H9 (cell line): Measurements from ENCODE around the gene PELI3. TPM values are rescaled to one million over a fixed set of nuclear protein-coding genes. Genes with fewer than 3 reads are reported as not detected.

Experiments
- DNase-seq: peaks from one replicate; pipeline ENCODE4 v3.0.0-alpha.2; 2017
- H2AFZ ChIP-seq: one replicate; pipeline ENCODE4 v1.6.1; 2013; ENCODE audit warnings: mild to moderate bottlenecking, low read length, control low read depth, moderate library complexity
- H2AK5ac ChIP-seq: 2 replicates; pipeline ENCODE4 v1.6.1; 2013; ENCODE audit warnings: low read length, control low read depth, mixed read lengths; ENCODE audit not compliant: insufficient read length
- H2BK120ac ChIP-seq: one replicate; pipeline ENCODE4 v1.6.1; 2013; ENCODE audit warnings: low read depth, mild to moderate bottlenecking, low read length, control low read depth, inconsistent platforms; ENCODE audit not compliant: poor library complexity, severe bottlenecking
- H2BK12ac ChIP-seq: 2 replicates; pipeline ENCODE4 v1.6.1; 2013; ENCODE audit warnings: low read length, control low read depth, mixed read lengths, low read depth; ENCODE audit not compliant: insufficient read length
- H2BK15ac ChIP-seq: 2 replicates; pipeline ENCODE4 v1.6.1; 2013; ENCODE audit warnings: low read depth, low read length, control low read depth
- H2BK20ac ChIP-seq: one replicate; pipeline ENCODE4 v1.6.1; 2013; ENCODE audit warnings: low read depth, mild to moderate bottlenecking, low read length, control low read depth, inconsistent platforms; ENCODE audit not compliant: poor library complexity, severe bottlenecking
- H2BK5ac ChIP-seq: 2 replicates; pipeline ENCODE4 v1.6.1; 2013; ENCODE audit warnings: low read length, control low read depth, mixed read lengths; ENCODE audit not compliant: insufficient read length
- H3K14ac ChIP-seq: 2 replicates; pipeline ENCODE4 v1.6.1; 2013; ENCODE audit warnings: low read length, control low read depth; ENCODE audit not compliant: insufficient read depth
- H3K18ac ChIP-seq: 2 replicates; pipeline ENCODE4 v1.6.1; 2013; ENCODE audit warnings: low read depth, mild to moderate bottlenecking, mixed read lengths, low read length, control low read depth; ENCODE audit not compliant: insufficient read length
- H3K23ac ChIP-seq: 2 replicates; pipeline ENCODE4 v1.6.1; 2013; ENCODE audit warnings: low read length, control low read depth, mixed read lengths, low read depth; ENCODE audit not compliant: insufficient read length
- H3K23me2 ChIP-seq: 2 replicates; pipeline ENCODE4 v1.6.1; 2013; ENCODE audit warnings: low read depth, mild to moderate bottlenecking, mixed read lengths, low read length, control low read depth; ENCODE audit not compliant: insufficient read length, poor library complexity, severe bottlenecking
- H3K27ac ChIP-seq: 2 replicates; pipeline ENCODE4 v1.5.1; 2013; ENCODE audit warnings: low read length, control low read depth, mixed read lengths, low read depth; ENCODE audit not compliant: insufficient read length
- H3K27me3 ChIP-seq: 2 replicates; pipeline ENCODE4 v1.6.1; 2013; ENCODE audit warnings: low read length, control low read depth, inconsistent platforms; ENCODE audit not compliant: insufficient read depth
- H3K4ac ChIP-seq: 2 replicates; pipeline ENCODE4 v1.6.1; 2013; ENCODE audit warnings: low read depth, mild to moderate bottlenecking, control low read depth, inconsistent platforms, low read length, moderate library complexity
- H3K4me1 ChIP-seq: 2 replicates; pipeline ENCODE4 v1.6.1; 2013; ENCODE audit warnings: low read length, control low read depth, inconsistent platforms; ENCODE audit not compliant: insufficient read depth
- H3K4me2 ChIP-seq: 2 replicates; pipeline ENCODE4 v1.6.1; 2013; ENCODE audit warnings: low read length, control low read depth, mixed read lengths; ENCODE audit not compliant: insufficient read length, insufficient read depth
- H3K56ac ChIP-seq: 2 replicates; pipeline ENCODE4 v1.6.1; 2013; ENCODE audit warnings: low read depth, mild to moderate bottlenecking, mixed read lengths, low read length, control low read depth; ENCODE audit not compliant: insufficient read length
- H3K79me1 ChIP-seq: 2 replicates; pipeline ENCODE4 v1.6.1; 2013; ENCODE audit warnings: low read depth, mild to moderate bottlenecking, moderate library complexity, low read length, control low read depth, inconsistent platforms; ENCODE audit not compliant: insufficient read depth, poor library complexity, severe bottlenecking
- H3K79me2 ChIP-seq: 2 replicates; pipeline ENCODE4 v1.6.1; 2013; ENCODE audit warnings: low read length, control low read depth, inconsistent platforms; ENCODE audit not compliant: insufficient read depth
- H3K9ac ChIP-seq: 2 replicates; pipeline ENCODE4 v1.6.1; 2013; ENCODE audit warnings: low read length, control low read depth, mixed read lengths; ENCODE audit not compliant: insufficient read length; ENCODE audit errors: extremely low read depth
- H3K9me3 ChIP-seq: one replicate; pipeline ENCODE4 v1.6.1; 2013; ENCODE audit warnings: low read depth, low read length, inconsistent platforms; ENCODE audit not compliant: control insufficient read depth
- H3T11ph ChIP-seq: one replicate; pipeline ENCODE4 v1.6.1; 2013; ENCODE audit warnings: mild to moderate bottlenecking, low read length, control low read depth, inconsistent platforms
- H4K20me1 ChIP-seq: one replicate; pipeline ENCODE4 v1.6.1; 2013; ENCODE audit not compliant: control insufficient read depth, insufficient read length, insufficient read depth
- H4K5ac ChIP-seq: 2 replicates; pipeline ENCODE4 v1.6.1; 2013; ENCODE audit warnings: low read depth, mild to moderate bottlenecking, mixed read lengths, low read length, control low read depth; ENCODE audit not compliant: insufficient read length
- H4K8ac ChIP-seq: replicated peaks from 2 replicates; pipeline ENCODE4 v1.6.1; 2013; ENCODE audit warnings: low read length, control low read depth, mixed read lengths, low read depth; ENCODE audit not compliant: insufficient read length
- H4K91ac ChIP-seq: 2 replicates; pipeline ENCODE4 v1.6.1; 2013; ENCODE audit warnings: low read depth, mild to moderate bottlenecking, moderate library complexity, mixed read lengths, low read length, control low read depth; ENCODE audit not compliant: insufficient read length
- H3K27ac Mint-ChIP-seq, 3 experiments: 2 replicates in 2 of 3; 3 replicates in 1 of 3; pipeline ENCODE4 v1.8.0; 2020 to 2021; ENCODE audit warnings: mixed read lengths in 3 of 3, mild to moderate bottlenecking in 1 of 3, moderate library complexity in 1 of 3
- H3K27me3 Mint-ChIP-seq: 2 replicates; pipeline ENCODE4 v1.8.0; 2021; ENCODE audit warnings: low read depth, mild to moderate bottlenecking, moderate library complexity, mixed read lengths
- H3K36me3 Mint-ChIP-seq, 3 experiments: 2 replicates in 2 of 3; 3 replicates in 1 of 3; pipeline ENCODE4 v1.8.0; 2020 to 2021; ENCODE audit warnings: low read depth in 3 of 3, mixed read lengths in 3 of 3; ENCODE audit not compliant: insufficient read depth in 1 of 3
- H3K4me1 Mint-ChIP-seq, 2 experiments: 2 replicates each; pipeline ENCODE4 v1.8.0; 2020; ENCODE audit warnings: mixed read lengths in 2 of 2
- H3K4me3 Mint-ChIP-seq, 2 experiments: 2 replicates in 1 of 2; 3 replicates in 1 of 2; pipeline ENCODE4 v1.8.0; 2020 to 2021; ENCODE audit warnings: mild to moderate bottlenecking in 2 of 2, mixed read lengths in 2 of 2, moderate library complexity in 1 of 2
- H3K9me3 Mint-ChIP-seq, 2 experiments: 2 replicates in 1 of 2; 3 replicates in 1 of 2; pipeline ENCODE4 v1.8.0; 2020; ENCODE audit warnings: mild to moderate bottlenecking in 2 of 2, mixed read lengths in 2 of 2, moderate library complexity in 1 of 2
- WGBS: extraction: QIAGEN DNeasy Blood & Tissue Kit; methylation state at CpG from one replicate; pipeline ENCODE4 v1.1.7; 2013; ENCODE audit warnings: missing lambda C conversion rate, low lambda C conversion rate, mixed read lengths; ENCODE audit not compliant: insufficient read length; ENCODE audit errors: extremely low coverage; 5-methylcytosine and 5-hydroxymethylcytosine counted together
- total RNA-seq: library from RNA; stranded (reverse); gene quantifications from 2 replicates; pipeline ENCODE4 v1.2.1, GENCODE V29; 2021
- TF ChIP-seq, protein P1 (sequence below): fragments of 200-600 bp; sonication (generic); conservative IDR thresholded peaks from 3 replicates; pipeline ENCODE4 v1.8.0; 2021; ENCODE audit warnings: antibody characterized with exemption, mild to moderate bottlenecking

PELI3 gene
- total RNA-seq, 1 experiment from 2014 or later, result 10.3 TPM

DNA sequence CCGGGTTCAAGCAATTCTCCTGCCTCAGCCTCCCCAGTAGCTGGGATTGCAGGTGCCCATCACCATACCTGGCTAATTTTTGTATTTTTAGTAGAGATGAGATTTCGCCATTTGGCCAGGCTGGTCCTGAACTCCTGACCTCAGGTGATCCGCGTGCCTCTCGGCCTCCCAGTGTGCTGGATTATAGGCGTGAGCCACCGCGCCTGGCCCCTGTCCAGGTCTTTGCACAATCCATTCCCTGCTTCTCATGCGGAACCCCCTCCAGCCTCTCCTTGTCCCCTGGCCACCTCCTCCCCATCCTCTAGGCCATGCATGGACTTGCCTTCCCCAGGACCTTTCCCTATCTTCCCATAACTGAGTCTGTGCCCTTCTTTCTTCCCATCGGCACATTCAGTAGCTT lies 22.3 kb downstream of the PELI3 start:
- WGBS, result no CpG with 5 or more reads among the region's 10 CpGs
- Histone ChIP-seq H3K56ac (no peak overlapping the region), H2BK12ac (no peak overlapping the region), H2BK120ac (no peak overlapping the region), H3K9me3 (no peaks in the 10 kb centered on the region), H4K8ac (no peak overlapping the region), H3K27me3 (no peaks in the 10 kb centered on the region), H3T11ph (no peak overlapping the region), H3K4me2 (no peak overlapping the region), H3K23ac (no peak overlapping the region), H3K14ac (no peak overlapping the region), H3K4ac (no peak overlapping the region), H2BK15ac (no peak overlapping the region), H3K79me1 (no peaks in the 10 kb centered on the region), H2AFZ (no peak overlapping the region), H2AK5ac (no peak overlapping the region), H2BK20ac (no peak overlapping the region), H3K23me2 (no peaks in the 10 kb centered on the region), H4K91ac (no peak overlapping the region), H3K27ac (no peak overlapping the region), H3K4me1 (no peaks in the 10 kb centered on the region), H3K9ac (no peak overlapping the region), H3K79me2 (no peaks in the 10 kb centered on the region), H3K18ac (no peak overlapping the region), H2BK5ac (no peak overlapping the region), H4K5ac (no peak overlapping the region), H4K20me1 (no peaks in the 10 kb centered on the region)
- H3K4me1 Mint-ChIP-seq, result peaks cover 7 to 8% of the 10 kb centered on the region in 2 experiments
- H3K4me3 Mint-ChIP-seq, result no peak overlapping the region
- peak overlapping the region in 2 of 3 experiments; percentile 6 to 73; a peak in 2 of 7 replicates for H3K27ac Mint-ChIP-seq
- no peaks in the 10 kb centered on the region for H3K9me3 Mint-ChIP-seq
- DNase-seq, result no peak
- TF ChIP-seq, protein P1, sequence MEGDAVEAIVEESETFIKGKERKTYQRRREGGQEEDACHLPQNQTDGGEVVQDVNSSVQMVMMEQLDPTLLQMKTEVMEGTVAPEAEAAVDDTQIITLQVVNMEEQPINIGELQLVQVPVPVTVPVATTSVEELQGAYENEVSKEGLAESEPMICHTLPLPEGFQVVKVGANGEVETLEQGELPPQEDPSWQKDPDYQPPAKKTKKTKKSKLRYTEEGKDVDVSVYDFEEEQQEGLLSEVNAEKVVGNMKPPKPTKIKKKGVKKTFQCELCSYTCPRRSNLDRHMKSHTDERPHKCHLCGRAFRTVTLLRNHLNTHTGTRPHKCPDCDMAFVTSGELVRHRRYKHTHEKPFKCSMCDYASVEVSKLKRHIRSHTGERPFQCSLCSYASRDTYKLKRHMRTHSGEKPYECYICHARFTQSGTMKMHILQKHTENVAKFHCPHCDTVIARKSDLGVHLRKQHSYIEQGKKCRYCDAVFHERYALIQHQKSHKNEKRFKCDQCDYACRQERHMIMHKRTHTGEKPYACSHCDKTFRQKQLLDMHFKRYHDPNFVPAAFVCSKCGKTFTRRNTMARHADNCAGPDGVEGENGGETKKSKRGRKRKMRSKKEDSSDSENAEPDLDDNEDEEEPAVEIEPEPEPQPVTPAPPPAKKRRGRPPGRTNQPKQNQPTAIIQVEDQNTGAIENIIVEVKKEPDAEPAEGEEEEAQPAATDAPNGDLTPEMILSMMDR, result no peak
- H3K27me3 Mint-ChIP-seq, result no peaks in the 10 kb centered on the region
- peaks cover 4 to 71% (median 38%) of the 10 kb centered on the region in 3 experiments; a peak in 6 of 7 replicates for H3K36me3 Mint-ChIP-seq
